ENCODE measurements around the gene AFG1L. TPM values are rescaled to one million over a fixed set of nuclear protein-coding genes. Genes with fewer than 3 reads are reported as not detected.

AFG1L gene
- total RNA-seq, 2 donors from 2014 or later = 2.9 to 4.1 TPM

DNA sequence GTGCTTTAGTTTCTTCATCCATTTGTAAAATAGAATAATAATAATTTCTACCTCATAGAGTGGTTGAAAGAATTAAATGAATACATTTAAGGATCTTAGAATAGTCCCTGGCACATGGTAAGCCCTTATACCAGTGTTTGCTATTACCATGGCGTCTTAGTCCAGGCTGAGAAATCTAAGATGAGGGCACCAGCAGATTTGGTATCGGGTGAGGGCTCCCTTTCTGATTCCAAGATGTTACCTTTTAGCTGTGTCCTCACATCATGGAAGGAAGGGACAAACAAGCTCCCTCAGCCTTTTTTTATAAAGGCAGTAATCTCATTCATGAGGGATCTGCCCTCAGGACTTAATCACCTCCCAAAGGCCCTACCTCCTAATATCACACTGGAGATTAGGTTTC lies 141.9 kb downstream of the AFG1L start:
- Histone ChIP-seq H3K9me3 (no peaks in the 10 kb centered on the region), H3K27ac (no peak overlapping the region), H3K36me3 (no peaks in the 10 kb centered on the region), H3K4me1 (no peaks in the 10 kb centered on the region), H3K4me3 (no peak overlapping the region), H3K27me3 (no peaks in the 10 kb centered on the region)
- TF ChIP-seq, protein P1, sequence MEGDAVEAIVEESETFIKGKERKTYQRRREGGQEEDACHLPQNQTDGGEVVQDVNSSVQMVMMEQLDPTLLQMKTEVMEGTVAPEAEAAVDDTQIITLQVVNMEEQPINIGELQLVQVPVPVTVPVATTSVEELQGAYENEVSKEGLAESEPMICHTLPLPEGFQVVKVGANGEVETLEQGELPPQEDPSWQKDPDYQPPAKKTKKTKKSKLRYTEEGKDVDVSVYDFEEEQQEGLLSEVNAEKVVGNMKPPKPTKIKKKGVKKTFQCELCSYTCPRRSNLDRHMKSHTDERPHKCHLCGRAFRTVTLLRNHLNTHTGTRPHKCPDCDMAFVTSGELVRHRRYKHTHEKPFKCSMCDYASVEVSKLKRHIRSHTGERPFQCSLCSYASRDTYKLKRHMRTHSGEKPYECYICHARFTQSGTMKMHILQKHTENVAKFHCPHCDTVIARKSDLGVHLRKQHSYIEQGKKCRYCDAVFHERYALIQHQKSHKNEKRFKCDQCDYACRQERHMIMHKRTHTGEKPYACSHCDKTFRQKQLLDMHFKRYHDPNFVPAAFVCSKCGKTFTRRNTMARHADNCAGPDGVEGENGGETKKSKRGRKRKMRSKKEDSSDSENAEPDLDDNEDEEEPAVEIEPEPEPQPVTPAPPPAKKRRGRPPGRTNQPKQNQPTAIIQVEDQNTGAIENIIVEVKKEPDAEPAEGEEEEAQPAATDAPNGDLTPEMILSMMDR (IDR thresholded peaks at IDR 0.05) = no peak
- DNase-seq (ENCODE audit: low spot score) = no peak

DNA sequence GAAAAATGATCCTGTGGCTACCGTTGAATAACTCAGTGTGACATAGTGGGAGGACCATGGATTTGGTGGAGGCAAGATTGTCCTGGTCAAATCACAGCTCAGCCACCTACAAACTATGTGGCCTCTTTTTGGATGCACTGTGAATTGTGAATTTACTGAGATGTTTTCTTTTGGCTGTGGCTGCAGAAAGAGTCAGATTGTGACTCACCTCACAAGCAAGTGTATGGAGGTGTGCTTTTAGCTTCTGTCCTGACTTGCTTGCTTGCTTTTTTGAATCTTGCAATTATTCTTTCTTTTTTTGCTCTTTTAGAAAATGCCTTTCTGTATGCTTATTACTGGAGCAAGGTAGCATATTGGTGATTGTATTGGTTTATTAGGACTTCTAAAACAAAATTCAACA lies 143.0 kb downstream of the AFG1L start:
- Histone ChIP-seq H3K9me3 (no peaks in the 10 kb centered on the region), H3K4me3 (no peak overlapping the region), H3K36me3 (no peaks in the 10 kb centered on the region), H3K4me1 (no peaks in the 10 kb centered on the region), H3K27ac (no peak overlapping the region), H3K27me3 (no peaks in the 10 kb centered on the region)
- TF ChIP-seq, protein P1 (IDR thresholded peaks at IDR 0.05) = no peak
- no peak for DNase-seq (ENCODE audit: low spot score)

DNA sequence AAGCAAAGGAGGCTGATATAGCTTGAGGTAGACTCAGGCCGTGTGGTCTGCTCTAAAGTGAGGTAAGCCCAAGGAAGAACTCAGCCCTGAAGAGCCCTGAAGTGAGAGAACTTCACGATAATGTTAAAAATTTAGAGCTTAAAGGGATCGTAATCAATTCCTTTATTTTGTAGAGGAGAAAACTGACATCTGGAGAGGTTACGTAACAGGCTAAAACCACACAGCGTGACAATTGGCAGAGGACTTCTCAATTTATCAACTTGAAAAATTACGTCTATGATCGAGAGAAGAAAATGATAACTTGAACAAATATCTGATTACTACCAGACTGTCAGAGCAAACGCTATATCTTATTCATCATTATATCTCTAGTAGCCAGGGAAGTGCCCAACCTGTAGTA lies 144.1 kb downstream of the AFG1L start:
- H3K4me1 ChIP-seq = no peaks in the 10 kb centered on the region

DNA sequence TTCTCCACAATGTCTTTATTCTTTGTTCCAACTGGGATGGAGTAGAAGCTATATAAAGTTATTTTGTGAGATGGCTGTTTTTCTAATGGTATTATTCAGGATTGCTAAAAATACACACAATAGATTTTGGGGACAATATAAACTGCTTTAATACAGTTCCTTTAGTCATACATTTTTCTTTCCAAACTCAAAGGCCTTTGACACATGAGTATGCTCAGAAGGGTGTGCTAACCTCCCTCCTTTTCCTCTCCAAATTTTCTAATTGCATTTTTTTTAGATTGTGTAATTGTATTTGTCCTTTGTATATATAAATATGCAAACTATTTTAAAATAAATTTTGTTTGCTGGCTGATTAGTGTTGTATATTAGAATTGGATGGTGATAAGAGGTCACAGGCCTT lies 146.3 kb downstream of the AFG1L start:
- H3K27ac ChIP-seq = no peak overlapping the region
- no peak for DNase-seq (ENCODE audit: low spot score)
- H3K9me3 ChIP-seq = no peaks in the 10 kb centered on the region
- TF ChIP-seq, protein P1 (IDR thresholded peaks at IDR 0.05) = no peak
- no peaks in the 10 kb centered on the region for H3K27me3 ChIP-seq
- no peaks in the 10 kb centered on the region for H3K36me3 ChIP-seq
- H3K4me1 ChIP-seq = no peaks in the 10 kb centered on the region
- no peak overlapping the region for H3K4me3 ChIP-seq

More for the DNA sequence above, 144.1 kb downstream of the AFG1L start:
- DNase-seq (ENCODE audit: low spot score) = no peak
- H3K27me3 ChIP-seq = no peaks in the 10 kb centered on the region
- no peaks in the 10 kb centered on the region for H3K36me3 ChIP-seq
- H3K27ac ChIP-seq = no peak overlapping the region
- TF ChIP-seq, protein P1 (IDR thresholded peaks at IDR 0.05) = no peak
- no peak overlapping the region for H3K4me3 ChIP-seq
- no peaks in the 10 kb centered on the region for H3K9me3 ChIP-seq

DNA sequence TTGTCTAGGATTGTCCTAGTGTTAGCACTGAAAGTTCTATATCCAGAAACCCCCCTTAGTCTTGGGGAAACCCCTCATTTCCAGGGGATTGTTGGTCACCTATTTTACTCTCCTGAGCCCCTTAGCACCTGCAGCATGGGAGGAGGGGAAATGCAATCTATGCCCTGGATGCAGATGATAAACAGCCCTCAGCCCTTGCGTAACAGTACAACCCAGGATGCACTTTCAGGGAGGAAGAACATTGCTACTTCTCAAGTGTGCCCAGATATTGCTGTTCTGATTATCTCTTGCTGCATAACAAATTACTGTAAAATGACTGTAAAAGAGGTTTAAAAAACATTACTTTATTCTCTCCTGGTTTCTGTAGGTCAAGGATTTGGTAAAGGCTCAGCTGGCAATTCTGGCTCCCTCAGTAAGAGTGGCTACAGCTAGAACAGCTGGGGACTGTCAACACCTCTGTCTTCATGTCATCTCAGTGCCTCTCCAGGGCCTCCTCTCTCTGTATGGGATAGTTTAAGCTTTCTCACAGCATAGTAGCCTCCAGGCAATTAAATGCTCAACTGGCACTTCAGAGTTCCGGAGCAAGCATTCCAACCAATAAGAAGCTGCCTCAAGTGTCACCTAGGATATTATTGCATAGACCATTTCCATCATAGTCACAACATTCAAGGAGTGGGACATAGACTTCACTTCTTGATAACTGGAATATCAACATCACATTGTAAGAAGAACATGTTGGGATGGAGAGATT lies 148.1 kb downstream of the AFG1L start:
- H3K27ac ChIP-seq = no peak overlapping the region
- H3K4me3 ChIP-seq = no peak overlapping the region
- H3K36me3 ChIP-seq = no peaks in the 10 kb centered on the region
- H3K9me3 ChIP-seq = no peaks in the 10 kb centered on the region
- DNase-seq (ENCODE audit: low spot score) = no peak
- no peaks in the 10 kb centered on the region for H3K4me1 ChIP-seq
- TF ChIP-seq, protein P1 (IDR thresholded peaks at IDR 0.05) = no peak
- H3K27me3 ChIP-seq = no peaks in the 10 kb centered on the region
